GM21447 (cell line): Measurements from ENCODE around the gene MYO16.

Source experiments
- ATAC-seq: cut with Tn5 transposase; IDR thresholded peaks from one replicate; pipeline ENCODE4 v1.9.1; 2021; ENCODE audit not compliant: unreplicated experiment

Gene MYO16

DNA sequence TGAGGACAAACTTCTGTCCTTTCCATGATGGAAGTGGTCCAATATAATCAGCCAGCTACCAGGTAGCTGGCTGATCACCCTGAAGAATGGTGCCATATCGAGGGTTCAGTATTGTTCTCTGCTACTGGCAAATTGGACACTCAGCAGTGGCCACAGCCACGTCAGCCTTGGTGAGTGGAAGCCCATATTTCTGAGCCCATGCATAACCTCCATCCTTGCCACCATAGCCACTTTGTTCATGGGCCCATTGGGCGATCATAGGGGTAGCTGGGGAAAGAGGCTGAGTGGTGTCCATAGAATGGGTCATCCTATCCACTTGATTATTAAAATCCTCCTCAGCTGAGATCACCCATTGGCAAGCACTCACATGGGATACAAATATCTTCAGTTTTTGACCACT, 591.2 kb downstream of the MYO16 start:
- no peak for ATAC-seq

DNA sequence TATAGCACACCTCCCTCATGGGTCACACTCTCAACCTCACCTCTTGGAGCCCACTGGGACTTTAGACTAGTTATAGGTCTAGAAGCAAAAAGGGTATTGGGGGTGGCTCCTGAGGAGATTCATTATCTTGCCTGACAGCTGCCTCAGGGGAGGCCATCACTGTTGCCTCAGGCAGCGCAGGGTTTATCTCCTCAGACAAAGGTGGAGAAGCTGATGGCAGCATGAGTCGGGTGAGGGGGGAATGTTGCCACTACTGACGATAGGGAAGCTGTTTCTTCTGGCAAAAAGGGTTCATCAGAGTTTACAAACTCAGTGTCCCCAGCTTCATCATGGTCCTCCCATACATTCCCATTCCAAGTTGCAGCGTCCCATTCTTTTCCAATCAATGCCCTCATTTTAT, 594.6 kb downstream of the MYO16 start:
- no peak for ATAC-seq

DNA sequence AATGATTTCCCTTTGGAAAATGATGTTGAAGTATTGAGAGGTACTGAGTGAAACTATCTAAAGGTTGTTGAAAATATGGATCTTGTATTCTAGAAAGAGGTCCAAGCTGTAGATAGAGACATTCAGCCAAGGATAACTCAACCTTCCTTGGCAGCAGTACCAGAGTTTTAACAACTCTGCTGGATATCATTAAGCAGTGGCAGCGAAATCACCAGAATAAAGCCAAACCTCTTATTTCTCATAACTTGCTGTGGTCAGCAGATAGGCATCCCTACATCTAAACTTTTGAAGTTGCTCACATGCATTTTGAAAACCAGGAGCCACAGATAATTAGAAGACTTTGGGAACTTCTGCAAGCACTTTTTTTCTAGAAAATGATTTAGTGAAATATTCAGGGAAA, 597.2 kb downstream of the MYO16 start:
- ATAC-seq = no peak

DNA sequence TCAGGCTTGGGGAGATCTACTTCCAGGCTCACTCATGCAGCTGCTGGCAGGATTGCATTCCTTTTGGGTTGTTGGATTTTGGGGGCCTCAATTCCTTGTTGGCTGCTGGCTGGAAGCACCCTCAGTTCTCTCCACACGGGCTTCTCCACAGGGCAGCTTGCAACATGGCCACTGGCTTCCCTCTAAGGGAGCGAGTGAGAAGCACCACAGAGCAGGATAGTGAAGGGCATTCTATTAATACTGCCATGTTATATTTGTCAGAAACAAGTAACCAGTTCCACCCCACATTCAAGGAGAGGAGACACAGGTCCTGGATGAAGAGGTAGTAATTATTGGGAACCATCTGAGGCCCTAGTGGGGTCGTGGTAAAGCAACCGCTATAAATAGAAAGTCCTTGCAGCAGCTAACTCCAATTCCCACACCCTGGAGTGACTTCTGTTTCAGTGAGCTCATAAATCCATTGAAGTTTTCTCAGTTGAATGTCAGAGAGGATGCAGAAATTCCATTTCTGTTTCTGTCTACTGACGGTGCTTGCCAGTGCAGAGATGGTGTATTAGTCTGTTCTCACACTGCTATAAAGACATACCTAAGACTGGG, 598.0 kb downstream of the MYO16 start:
- ATAC-seq = no peak

DNA sequence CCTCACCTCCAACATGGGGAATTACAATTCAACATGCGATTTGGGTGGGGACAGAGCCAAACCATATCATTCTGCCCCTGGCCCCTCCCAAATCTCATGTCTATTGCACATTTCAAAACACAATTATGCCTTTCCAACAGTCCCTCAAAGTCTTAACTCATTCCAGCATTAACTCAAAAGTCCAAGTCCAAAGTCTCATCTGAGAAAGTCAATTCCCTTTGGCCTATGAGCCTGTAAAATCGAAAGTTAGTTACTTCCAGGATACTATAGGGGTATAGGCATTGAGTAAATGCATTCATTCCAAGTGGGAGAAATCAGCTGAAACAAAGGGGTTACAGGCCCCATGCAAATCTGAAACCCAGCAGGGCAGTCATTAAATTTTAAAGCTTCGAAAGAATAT, 598.8 kb downstream of the MYO16 start:
- ATAC-seq = no peak

DNA sequence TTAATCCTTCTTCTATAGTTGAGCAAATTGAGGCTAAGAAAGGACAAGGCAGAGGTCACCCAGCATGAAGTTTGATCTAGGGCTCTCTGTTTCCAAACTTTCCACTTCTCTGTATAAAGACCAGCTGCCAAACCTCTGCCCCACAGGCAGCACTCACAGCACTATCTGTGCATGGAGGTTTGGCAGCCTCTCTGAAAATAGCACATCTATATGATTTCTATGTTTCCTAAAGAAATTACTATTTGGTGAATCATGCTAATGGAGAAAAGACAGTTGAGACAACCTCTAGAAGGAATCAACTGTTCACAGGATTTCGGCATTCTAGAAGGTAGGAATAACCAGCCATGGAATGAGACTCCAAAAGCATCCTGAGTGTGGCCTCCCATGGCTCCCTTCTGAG, 602.5 kb downstream of the MYO16 start:
- no peak for ATAC-seq

DNA sequence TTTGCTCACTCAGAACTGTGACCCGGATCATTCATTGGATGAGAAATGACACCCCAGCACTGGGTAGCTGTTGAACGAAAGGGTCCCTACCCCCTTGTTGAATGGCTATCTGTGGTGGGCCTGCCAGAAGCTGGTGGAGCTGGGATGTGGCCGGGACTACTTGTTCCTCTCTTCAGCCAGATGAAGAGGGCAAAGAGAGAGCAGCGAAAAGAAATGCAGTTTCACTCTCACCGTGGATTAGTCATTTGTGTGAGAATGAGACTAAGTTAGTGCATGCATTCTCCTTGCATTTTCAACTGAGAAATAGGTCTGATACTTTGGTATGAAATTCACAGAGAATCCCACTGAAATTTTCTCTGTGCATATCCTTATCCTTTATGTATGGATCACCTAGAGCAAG, 603.9 kb downstream of the MYO16 start:
- ATAC-seq = no peak

DNA sequence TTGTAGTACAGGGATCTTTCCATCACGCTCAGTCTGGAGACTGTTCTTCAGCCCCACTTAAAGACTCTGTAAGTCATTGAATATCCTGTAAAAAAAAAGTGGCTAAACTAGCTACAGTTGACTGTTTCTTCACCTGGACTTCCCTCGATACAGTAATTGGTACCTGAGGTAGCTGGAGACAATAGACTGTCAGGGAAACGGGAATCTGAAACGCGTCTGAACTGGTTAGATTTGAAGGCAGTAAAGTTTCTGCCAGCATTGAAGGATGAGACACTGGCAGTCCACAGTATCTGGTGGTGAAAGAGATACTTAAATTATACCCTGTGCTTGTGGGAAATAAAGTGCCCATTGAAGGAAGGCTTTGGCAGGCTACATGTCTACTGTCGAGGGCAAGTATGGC, 606.5 kb downstream of the MYO16 start:
- no peak for ATAC-seq

DNA sequence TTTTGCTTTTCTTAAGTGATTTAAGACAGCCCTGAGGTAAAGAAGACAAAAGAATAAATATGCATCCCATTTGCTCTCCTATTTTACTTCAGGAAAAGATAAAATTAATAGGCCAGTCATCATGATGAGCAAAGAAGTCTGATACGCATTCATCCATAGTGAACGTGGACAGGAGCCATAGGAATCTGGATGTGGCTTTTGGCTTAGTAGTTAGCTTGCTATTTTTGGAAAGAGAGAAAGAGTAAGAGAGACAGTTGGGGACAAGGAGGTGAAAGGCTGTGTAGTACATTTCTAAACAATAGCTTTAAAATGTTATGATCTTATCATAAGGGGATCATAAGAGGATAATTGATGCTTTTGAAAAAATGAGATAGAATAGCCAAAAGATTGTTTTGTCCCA, 611.7 kb downstream of the MYO16 start:
- ATAC-seq = no peak

DNA sequence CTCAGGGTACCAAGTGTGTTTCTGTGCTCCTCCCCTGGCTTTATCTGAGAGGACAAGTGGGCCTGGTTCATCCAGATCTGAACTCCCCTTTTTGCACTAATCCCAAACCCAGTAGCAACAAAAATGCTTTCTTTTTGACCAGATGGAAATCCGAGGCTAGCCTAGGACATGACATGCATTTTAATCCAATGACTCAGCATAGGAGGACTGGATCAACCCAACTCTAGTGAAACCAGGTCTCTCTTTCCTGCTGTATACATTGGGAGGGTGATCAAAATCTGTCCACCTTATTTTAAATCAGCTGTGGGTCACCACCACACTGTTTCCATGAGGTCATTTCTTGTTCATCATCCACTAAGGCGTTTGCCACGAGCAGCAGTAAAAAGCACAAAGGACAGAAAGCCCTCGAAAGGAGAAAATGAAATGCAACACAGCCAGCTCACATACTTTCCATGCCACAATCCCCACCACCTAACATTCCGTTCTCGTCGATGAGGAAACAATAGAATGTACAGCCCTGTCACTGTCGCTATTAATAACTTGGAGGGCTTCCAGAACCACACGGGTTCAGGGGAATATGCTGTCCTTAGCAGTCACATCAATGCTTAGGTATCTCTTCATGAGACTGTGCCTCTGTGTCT, 614.0 kb downstream of the MYO16 start:
- no peak for ATAC-seq

DNA sequence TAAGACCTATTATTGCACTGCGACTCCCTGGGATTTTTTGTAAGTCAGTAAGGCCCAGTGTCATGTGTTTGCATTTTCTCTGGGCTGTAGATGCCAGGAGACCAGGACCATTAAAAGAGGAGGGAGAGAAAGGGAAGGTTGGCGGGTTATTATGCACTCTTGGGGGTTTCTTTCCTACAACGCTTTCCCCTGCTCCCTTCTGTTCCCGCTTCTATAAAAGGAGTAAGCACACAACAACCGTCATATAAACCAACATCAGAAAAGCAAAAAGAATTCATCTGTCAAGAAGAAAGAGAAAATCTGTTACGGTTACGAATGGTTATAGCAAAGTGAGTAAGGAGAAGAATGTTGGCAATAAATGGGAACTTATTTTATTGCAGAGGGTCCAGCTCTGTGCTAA, 615.2 kb downstream of the MYO16 start:
- no peak for ATAC-seq

DNA sequence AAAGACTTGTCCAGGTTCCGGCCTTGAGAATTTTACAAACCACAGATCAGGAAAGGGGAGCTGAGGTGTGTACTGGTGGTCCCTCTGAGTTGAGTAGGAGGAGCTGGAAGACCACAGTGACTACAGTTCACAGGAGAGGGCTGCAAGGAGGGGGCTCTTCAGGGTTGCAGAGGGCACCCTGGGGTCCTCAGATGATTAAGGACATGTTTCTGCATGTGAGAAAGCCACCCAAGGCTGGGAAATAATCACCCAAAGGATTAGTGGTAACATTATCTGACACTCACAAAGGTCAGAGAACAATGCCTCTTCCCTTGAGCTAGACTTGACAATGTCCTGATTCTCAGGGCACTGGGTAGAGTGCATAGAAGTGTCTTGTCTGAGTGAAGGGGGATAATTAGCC, 616.6 kb downstream of the MYO16 start:
- ATAC-seq = no peak

DNA sequence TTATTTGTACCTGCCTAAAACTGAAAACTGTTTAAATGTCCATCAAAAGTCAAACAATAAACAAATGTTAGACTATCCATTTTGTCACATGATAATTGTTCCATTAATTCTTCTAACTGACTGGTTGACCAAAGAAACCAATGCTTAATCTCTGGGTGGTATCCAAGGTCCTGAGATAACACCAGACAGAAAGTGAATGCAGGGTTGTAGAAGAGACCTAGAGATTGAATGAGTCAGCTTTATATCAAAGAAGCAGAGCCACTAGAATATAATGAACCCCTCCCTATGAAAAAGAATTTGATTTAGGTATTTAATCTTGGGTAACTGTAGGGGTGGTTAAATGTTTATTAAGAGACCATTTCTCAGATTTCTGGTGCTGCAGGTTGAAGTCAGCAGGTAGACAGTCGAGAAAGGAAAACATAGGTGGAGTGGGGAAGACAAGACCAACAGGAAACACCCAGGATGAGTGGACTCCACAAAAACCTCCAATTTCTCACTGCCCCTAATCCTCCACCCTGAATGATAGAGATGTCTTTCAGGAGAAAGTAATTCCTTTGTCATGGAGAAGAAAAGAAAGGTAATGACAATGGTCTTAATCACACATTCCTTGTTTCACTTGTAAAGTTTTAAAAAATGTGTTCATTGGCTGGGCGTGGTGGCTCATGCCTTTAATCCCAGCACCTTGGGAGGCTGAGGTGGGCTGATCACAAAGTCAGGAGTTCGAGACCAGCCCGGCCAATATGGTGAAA, 620.5 kb downstream of the MYO16 start:
- no peak for ATAC-seq

DNA sequence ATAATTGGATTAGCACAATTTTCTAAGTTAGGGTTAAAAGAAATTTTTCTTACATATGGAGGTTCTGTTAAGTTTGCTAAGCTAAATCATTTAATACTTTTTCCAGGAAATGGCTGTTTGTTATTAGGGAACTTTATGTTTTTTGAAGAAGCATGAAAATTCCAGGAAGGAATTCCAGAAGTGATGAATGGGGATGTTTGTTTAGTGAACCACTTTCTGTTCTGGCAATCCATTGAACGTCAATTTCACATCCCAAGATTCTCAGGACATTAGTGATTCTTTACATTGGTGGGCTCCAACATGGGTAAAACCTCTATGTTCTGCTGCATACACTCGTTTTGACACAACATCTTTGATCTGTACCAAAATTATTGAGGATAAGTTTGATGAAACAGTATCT, 622.5 kb downstream of the MYO16 start:
- no peak for ATAC-seq

DNA sequence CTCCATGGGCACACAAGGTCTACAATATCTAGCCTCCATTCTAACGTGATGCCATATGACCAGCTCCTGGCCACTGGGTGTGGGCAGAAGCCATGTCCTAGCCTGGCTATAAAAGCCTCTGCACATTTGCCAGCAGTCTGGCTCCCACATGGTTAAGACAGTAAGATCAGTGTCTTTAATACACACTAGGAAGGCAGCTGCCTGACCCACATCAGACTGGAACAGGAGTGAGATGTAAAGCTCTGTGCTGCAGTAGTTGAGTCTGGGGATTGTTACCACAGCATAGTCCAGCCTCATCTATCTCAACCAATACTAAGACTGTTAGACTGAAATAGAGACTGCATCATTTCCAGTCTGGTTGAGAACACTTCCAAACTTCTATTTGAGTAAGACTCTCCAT, 623.9 kb downstream of the MYO16 start:
- ATAC-seq = no peak

DNA sequence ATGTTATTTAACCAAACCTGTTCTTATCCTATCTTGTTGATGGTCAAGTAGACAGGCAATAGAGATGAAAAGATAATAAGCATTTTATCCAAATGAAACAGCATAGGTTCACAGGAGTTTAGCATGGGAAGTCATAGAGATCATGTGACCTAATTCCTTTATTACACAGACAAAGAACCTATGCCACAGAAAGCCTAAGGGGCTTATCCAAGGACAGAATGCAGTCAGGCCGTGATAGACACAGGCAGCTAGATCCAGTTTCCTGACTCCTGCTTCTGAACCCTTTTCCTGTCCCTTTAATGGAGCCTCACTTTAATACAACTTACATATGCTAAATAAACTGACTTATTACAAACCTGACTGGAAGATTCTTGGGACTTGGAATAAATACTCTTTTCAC, 624.9 kb downstream of the MYO16 start:
- ATAC-seq = no peak

DNA sequence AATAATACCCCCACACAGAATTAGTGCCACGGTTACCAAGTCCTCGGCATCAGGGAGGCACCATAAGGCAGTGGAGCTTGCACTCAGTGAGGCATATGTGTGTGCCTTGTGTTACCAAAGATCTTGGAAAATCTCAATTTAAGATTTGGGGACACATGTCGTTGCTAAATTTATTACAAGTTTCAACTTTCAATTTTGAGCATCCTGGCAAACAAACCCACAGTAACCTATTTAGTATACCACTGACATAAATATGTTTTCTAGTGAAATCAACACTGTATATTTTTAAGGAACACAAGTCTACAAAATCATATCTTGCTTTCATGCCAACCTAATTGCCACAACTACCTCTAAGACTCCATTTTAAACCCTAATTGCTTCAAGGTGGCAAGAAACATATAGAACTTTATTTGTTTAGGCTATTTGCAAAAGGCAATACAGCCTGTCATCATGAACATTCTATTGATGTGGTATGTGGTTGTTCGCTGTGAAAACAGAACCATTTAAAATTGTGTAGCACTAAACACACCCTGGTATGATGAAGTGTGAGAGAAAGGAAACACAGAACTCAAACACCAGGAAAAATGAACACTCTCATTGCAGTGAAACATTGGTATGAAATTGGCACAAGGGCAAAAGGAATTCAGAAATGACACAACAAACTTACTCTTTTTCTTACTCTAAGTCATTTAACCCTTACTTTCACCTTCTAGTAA, 625.9 kb downstream of the MYO16 start:
- ATAC-seq = no peak

DNA sequence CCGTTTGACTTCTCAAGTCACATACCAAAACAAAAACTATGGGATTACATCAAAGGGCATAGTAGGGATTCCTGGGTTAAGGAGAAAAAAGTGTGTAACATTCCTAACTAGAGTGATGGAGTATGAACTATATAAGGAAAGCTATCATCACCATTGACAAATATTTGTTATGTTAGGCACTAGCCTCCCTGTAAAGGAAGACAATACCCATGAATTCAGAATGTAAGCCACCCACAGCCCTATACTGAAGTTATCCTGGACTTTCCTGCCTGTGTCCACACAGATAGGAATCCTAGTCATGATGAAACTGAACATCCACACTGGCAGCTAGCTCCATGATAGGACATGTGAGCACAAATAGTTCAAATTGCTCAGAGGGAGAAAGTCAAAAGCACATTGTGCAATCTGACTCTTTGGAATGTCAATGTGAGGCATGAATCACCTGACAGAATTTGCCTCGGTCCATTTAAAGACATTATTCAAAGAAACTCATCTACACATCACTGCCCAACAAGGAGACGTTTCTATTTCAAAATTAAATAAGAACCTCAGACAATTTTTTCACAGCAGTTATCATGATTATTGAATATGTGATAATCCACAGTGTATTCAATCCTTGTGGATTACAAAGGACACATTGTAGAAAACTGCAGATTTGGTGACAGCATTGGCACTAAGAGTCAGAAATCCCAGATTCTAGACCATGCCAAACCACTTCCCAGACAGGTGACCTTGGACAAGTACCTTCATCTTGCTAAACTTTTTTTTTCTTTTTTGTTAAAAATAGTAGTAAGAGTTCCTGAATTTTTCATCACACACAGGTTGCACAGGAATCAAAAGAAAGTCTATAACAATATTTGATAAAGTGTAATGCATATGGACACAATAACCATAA, 627.7 kb downstream of the MYO16 start:
- no peak for ATAC-seq
